Measurements from ENCODE around the gene TEAD3. TPM values are rescaled to one million over a fixed set of nuclear protein-coding genes. Genes with fewer than 3 reads are reported as not detected.

The TEAD3 gene
- total and polyA plus RNA-seq, 8 donors = 18.1 to 54.4 (median 45.3) TPM

- intact Hi-C loops (cut with DNase I) = no loop called here
- Histone ChIP-seq H3K27me3 (no peaks in the 10 kb centered on the region), H3K4me1 (peaks cover 0 to 7% of the 10 kb centered on the region in 2 donors), H3K4me3 (no peak overlapping the region), H3K36me3 (no peaks in the 10 kb centered on the region), H3K9me3 (no peaks in the 10 kb centered on the region), H3K27ac (no peak overlapping the region)
- TF ChIP-seq, protein P1, sequence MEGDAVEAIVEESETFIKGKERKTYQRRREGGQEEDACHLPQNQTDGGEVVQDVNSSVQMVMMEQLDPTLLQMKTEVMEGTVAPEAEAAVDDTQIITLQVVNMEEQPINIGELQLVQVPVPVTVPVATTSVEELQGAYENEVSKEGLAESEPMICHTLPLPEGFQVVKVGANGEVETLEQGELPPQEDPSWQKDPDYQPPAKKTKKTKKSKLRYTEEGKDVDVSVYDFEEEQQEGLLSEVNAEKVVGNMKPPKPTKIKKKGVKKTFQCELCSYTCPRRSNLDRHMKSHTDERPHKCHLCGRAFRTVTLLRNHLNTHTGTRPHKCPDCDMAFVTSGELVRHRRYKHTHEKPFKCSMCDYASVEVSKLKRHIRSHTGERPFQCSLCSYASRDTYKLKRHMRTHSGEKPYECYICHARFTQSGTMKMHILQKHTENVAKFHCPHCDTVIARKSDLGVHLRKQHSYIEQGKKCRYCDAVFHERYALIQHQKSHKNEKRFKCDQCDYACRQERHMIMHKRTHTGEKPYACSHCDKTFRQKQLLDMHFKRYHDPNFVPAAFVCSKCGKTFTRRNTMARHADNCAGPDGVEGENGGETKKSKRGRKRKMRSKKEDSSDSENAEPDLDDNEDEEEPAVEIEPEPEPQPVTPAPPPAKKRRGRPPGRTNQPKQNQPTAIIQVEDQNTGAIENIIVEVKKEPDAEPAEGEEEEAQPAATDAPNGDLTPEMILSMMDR (IDR thresholded peaks at IDR 0.05) = no peak
- DNase-seq (no peak), ATAC-seq (no peak)
Measured at GRCh38 chr6:35445691-35446090, 51.2 kb downstream of the TEAD3 start.

DNA sequence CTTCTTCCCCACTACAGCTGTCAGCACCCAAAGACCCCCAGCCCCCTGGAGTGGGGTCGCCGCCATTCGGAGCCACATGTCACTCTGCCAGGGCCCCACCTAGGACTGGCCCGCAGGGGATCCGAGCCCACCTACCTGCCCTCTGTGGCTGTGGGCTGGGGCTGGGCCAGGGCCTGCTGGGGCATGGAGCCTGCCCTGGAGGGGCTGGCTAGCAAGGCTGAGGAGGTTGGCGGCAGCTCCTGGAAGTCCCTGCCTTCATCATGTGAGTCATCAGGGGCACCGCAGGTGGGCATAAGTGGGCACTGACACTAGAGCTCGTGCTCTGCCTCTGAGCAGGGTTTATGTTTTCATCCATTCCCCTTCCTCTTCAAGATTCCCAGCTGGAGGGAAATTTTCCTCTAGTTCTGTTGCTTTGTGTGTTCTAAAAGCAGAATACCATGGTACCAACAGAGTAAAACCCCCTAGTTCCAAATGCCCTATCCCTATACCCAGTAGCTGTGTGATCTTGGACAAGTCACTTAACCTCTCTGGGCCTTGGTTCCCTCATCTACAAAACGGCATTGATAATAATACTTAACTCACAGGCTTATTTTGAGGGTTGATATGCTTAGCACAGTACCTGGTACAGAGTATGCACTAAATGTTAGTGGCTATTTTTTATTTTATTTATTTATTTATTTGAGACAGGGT lies 53.4 kb downstream of the TEAD3 start:
- no peaks in the 10 kb centered on the region for H3K27me3 ChIP-seq
- TF ChIP-seq, protein P1 (IDR thresholded peaks at IDR 0.05) = no peak
- DNase-seq = no peak
- H3K4me3 ChIP-seq = no peak overlapping the region
- H3K4me1 ChIP-seq = no peaks in the 10 kb centered on the region
- no peaks in the 10 kb centered on the region for H3K9me3 ChIP-seq
- no peak overlapping the region for H3K27ac ChIP-seq
- ATAC-seq = no peak
- intact Hi-C loops (cut with DNase I) = no loop called here
- H3K36me3 ChIP-seq = no peaks in the 10 kb centered on the region

DNA sequence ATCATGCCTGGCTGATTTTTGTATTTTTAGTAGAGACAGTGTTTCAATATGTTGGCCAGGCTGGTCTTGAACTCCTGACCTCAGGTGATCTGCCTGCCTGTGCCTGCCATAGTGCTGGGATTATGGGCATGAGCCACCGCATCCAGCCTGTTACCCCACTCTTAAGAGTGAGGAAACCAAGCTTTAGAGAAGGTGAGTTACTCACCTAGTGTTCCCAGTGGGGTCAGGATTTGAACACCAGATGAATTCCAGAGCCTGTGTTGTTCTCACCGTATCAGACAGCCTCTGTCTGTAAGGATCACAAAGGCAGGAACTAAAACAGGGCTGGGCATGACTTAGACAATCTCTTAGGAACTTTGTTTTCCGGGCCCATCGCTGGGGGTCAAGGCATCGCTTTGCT lies 54.2 kb downstream of the TEAD3 start:
- H3K4me3 ChIP-seq = no peak overlapping the region
- TF ChIP-seq, protein P1 (IDR thresholded peaks at IDR 0.05) = no peak
- no peaks in the 10 kb centered on the region for H3K4me1 ChIP-seq
- no peaks in the 10 kb centered on the region for H3K9me3 ChIP-seq
- H3K27me3 ChIP-seq = no peaks in the 10 kb centered on the region
- H3K27ac ChIP-seq = no peak overlapping the region
- ATAC-seq = no peak
- intact Hi-C loops (cut with DNase I) = no loop called here
- no peak for DNase-seq
- no peaks in the 10 kb centered on the region for H3K36me3 ChIP-seq

- TF ChIP-seq, protein P1 (IDR thresholded peaks at IDR 0.05) = no peak
- DNase-seq = no peak
- Histone ChIP-seq H3K27me3 (no peaks in the 10 kb centered on the region), H3K4me1 (no peaks in the 10 kb centered on the region), H3K4me3 (no peak overlapping the region), H3K9me3 (no peaks in the 10 kb centered on the region), H3K27ac (no peak overlapping the region), H3K36me3 (no peaks in the 10 kb centered on the region)
- ATAC-seq = no peak
- intact Hi-C loops (cut with DNase I) = no loop called here
Measured at GRCh38 chr6:35441642-35442041, 55.2 kb downstream of the TEAD3 start.

DNA sequence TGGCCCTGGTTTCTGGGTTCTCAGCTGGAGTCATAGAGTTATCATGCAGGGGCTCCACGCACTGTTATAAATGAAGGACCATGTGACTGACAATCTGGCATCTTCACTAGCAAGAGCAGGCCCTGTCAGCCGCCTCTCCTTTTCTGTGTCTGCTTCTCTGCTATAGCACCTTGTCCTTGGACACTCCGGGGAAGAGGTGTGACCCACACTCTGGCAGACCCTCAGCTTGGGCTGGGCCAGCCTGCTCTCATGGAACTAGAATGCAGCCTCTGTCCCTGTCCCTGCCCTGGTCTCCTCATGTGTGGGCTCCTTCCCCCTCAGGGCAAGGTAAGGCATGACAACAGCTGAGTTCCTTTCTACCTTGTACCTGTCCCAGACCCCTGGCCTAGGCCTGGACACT lies 55.7 kb downstream of the TEAD3 start:
- intact Hi-C loops (cut with DNase I) = no loop called here
- TF ChIP-seq, protein P1 (IDR thresholded peaks at IDR 0.05) = no peak
- no peak overlapping the region for H3K27ac ChIP-seq
- DNase-seq (no peak), ATAC-seq (no peak)
- H3K36me3 ChIP-seq = no peaks in the 10 kb centered on the region
- no peaks in the 10 kb centered on the region for H3K4me1 ChIP-seq
- H3K27me3 ChIP-seq = no peaks in the 10 kb centered on the region
- no peak overlapping the region for H3K4me3 ChIP-seq
- no peaks in the 10 kb centered on the region for H3K9me3 ChIP-seq
